NB4 (cell line): Measurements from ENCODE around the gene TRAF7.
"Not testable (repeated sequence)": the region's sequence is repeated elsewhere in the genome, so short reads cannot be mapped to it uniquely, and the experiment has no call there.

Experiments used
- DNase-seq: peaks from one replicate; pipeline ENCODE4 v3.0.0; 2010; ENCODE audit warnings: low read depth
- H3K4me3 ChIP-seq: one replicate; pipeline ENCODE4 v1.5.1; 2011; ENCODE audit warnings: mild to moderate bottlenecking, low read depth, low read length, moderate library complexity
- CTCF ChIP-seq: IDR thresholded peaks from one replicate; pipeline ENCODE4 v1.5.1; 2012; ENCODE audit warnings: low read depth, low read length
- MAX ChIP-seq: IDR thresholded peaks from 2 replicates; pipeline ENCODE4 v1.6.1; 2011; ENCODE audit warnings: low read depth, low read length
- MYC ChIP-seq: IDR thresholded peaks from 2 replicates; pipeline ENCODE4 v1.6.1; 2011; ENCODE audit warnings: low read depth, low read length
- POLR2A ChIP-seq: IDR thresholded peaks from 2 replicates; pipeline ENCODE4 v1.6.1; 2011; ENCODE audit warnings: mild to moderate bottlenecking; ENCODE audit not compliant: insufficient read length; ENCODE audit errors: extremely low read depth

The TRAF7 gene

GRCh38 chr16:2126161-2126743 is 29.3 kb upstream of the TRAF7 start:
- not testable (repeated sequence) for DNase-seq, H3K4me3 ChIP-seq

- H3K4me3 ChIP-seq, DNase-seq: not testable (repeated sequence)
Measured at GRCh38 chr16:2126928-2127556, 28.5 kb upstream of the TRAF7 start.

GRCh38 chr16:2127630-2128280 is 27.8 kb upstream of the TRAF7 start:
- peak; percentile 35 for DNase-seq
- not testable (repeated sequence) for H3K4me3 ChIP-seq

GRCh38 chr16:2129251-2129650 is 26.3 kb upstream of the TRAF7 start:
- DNase-seq, H3K4me3 ChIP-seq: not testable (repeated sequence)

GRCh38 chr16:2129890-2130447 is 25.6 kb upstream of the TRAF7 start:
- H3K4me3 ChIP-seq, DNase-seq: not testable (repeated sequence)

GRCh38 chr16:2133797-2134196 is 21.8 kb upstream of the TRAF7 start:
- not testable (repeated sequence) for H3K4me3 ChIP-seq, DNase-seq

- peak overlapping the region; percentile 44 for H3K4me3 ChIP-seq
- DNase-seq = not testable (repeated sequence)
Measured at GRCh38 chr16:2135071-2135470, 20.5 kb upstream of the TRAF7 start.

- H3K4me3 ChIP-seq = peak within 1 kb of the TSS; percentile 44
- DNase-seq = peak; percentile 93
Measured at GRCh38 chr16:2135770-2136490, 19.7 kb upstream of the TRAF7 start, which contains the start of gene PKD1. TSS of gene PKD1 (minus strand) at chr16:2135898. CDS start at chr16:2135689, 209 bp downstream.

- no peak for DNase-seq
- TF ChIP-seq MYC = no peak
- TF ChIP-seq CTCF = no peak
- TF ChIP-seq POLR2A = no peak
- TF ChIP-seq MAX = no peak
- no peak overlapping the region for H3K4me3 ChIP-seq
Measured at GRCh38 chr16:2142942-2143877, 12.4 kb upstream of the TRAF7 start.

- DNase-seq = no peak
- no peak overlapping the region for H3K4me3 ChIP-seq
- TF ChIP-seq CTCF = no peak
- TF ChIP-seq MYC = no peak
- TF ChIP-seq MAX = no peak
- no peak for TF ChIP-seq POLR2A
Measured at GRCh38 chr16:2143878-2144485, 11.6 kb upstream of the TRAF7 start.
